ENCODE results near the gene PPP2R1B. TPM values are rescaled to one million over a fixed set of nuclear protein-coding genes. Genes with fewer than 3 reads are reported as not detected.
A peak's percentile ranks its signal among the peaks of the same experiment; 100 is the strongest.

Gene PPP2R1B
- polyA plus RNA-seq, 2 of the 4 experiments (the other 2 are of a cell fraction): 18.6 to 24.7 TPM

GRCh38 chr11:111797145-111797581 is 31.0 kb upstream of the PPP2R1B start:
- no peak for FAIRE-seq
- WGBS (ENCODE audit: missing lambda C conversion rate): 89% methylated on average over 2 of the region's 2 CpGs
- CTCF ChIA-PET: interaction anchor here (0.8 to 2.2 kb wide), 3 partner anchors 20 to 351 kb away, joined by 3 to 14 read pairs (median 4); no protein-coding TSS in a partner anchor

GRCh38 chr11:111796696-111797095 is 30.5 kb upstream of the PPP2R1B start:
- no peak for FAIRE-seq
- CTCF ChIA-PET: interaction anchor here (0.8 to 2.2 kb wide), 2 partner anchors 20 to 351 kb away, joined by 3 to 14 read pairs; no protein-coding TSS in a partner anchor
- WGBS (ENCODE audit: missing lambda C conversion rate): 85% methylated on average over 3 of the region's 3 CpGs

More at GRCh38 chr11:111797145-111797581, 31.0 kb upstream of the PPP2R1B start:
- TF ChIP-seq CEBPB (IDR thresholded peaks at IDR 0.05) (no peak), NFE2L2 (conservative IDR thresholded peaks at IDR 0.05; ENCODE audit: low read length) (no peak), MAX (IDR thresholded peaks at IDR 0.05) (no peak), HDAC2 (IDR thresholded peaks at IDR 0.05) (no peak), HOXB13 (CRISPR knock-in tag; IDR thresholded peaks at IDR 0.05; ENCODE audit: low read depth) (no peak), ESRRA (IDR thresholded peaks at IDR 0.05; ENCODE audit: borderline replicate concordance, low read length) (no peak)
- Histone ChIP-seq H3K9me3 (no peaks in the 10 kb centered on the region), H3K4me2 (no peak overlapping the region), H3K27ac (no peak overlapping the region), H3K4me3 (no peak overlapping the region), H3K4me1 (no peaks in the 10 kb centered on the region)
- ATAC-seq (no peak), DNase-seq (ENCODE audit: low read depth in 1 of 2, low spot score in 1 of 2) (peak in 1 of 2 experiments; percentile 10)
- POLR2A ChIA-PET: no interaction called here

GRCh38 chr11:111795334-111795985 is 29.3 kb upstream of the PPP2R1B start:
- no peak overlapping the region for H3K4me3 ChIP-seq
- H3K9me3 ChIP-seq: no peaks in the 10 kb centered on the region
- no peak for TF ChIP-seq KDM5A (IDR thresholded peaks at IDR 0.05)
- TF ChIP-seq CBX2 (IDR thresholded peaks at IDR 0.05; ENCODE audit: borderline replicate concordance, low read depth): no peak
- no peak for TF ChIP-seq RFX5 (IDR thresholded peaks at IDR 0.05)
- TF ChIP-seq MAFK (IDR thresholded peaks at IDR 0.05; ENCODE audit: partially characterized antibody): peak; percentile 99
- TF ChIP-seq REST (IDR thresholded peaks at IDR 0.05): no peak
- FAIRE-seq (no peak), ATAC-seq (no peak), DNase-seq (ENCODE audit: low read depth in 1 of 2, low spot score in 1 of 2) (no peak)
- ChIA-PET POLR2A (no interaction called here), CTCF (interaction anchor here (2.2 kb wide), 1 partner anchor 18 kb away, joined by 14 read pairs; no protein-coding TSS in a partner anchor)
- no peak overlapping the region for H3K4me2 ChIP-seq
- whole genome bisulfite sequencing (ENCODE audit: missing lambda C conversion rate): 83% methylated on average over 7 of the region's 7 CpGs
- H3K4me1 ChIP-seq: no peaks in the 10 kb centered on the region
- H3K27ac ChIP-seq: no peak overlapping the region

More at GRCh38 chr11:111796696-111797095, 30.5 kb upstream of the PPP2R1B start:
- ATAC-seq (no peak), DNase-seq (ENCODE audit: low read depth in 1 of 2, low spot score in 1 of 2) (no peak)
- H3K4me1 ChIP-seq: no peaks in the 10 kb centered on the region
- no peaks in the 10 kb centered on the region for H3K9me3 ChIP-seq
- no peak overlapping the region for H3K4me2 ChIP-seq
- no peak for TF ChIP-seq CTCF (IDR thresholded peaks at IDR 0.05)
- no peak for TF ChIP-seq NFE2L2 (conservative IDR thresholded peaks at IDR 0.05; ENCODE audit: low read length)
- no peak for TF ChIP-seq HOXA7 (CRISPR knock-in tag; IDR thresholded peaks at IDR 0.05)
- TF ChIP-seq PHF8 (IDR thresholded peaks at IDR 0.05; ENCODE audit: borderline replicate concordance, low read depth): no peak
- no peak for TF ChIP-seq CHD4 (IDR thresholded peaks at IDR 0.05; ENCODE audit: borderline replicate concordance)
- TF ChIP-seq MAFK (IDR thresholded peaks at IDR 0.05; ENCODE audit: partially characterized antibody): no peak
- no peak for TF ChIP-seq RFX5 (IDR thresholded peaks at IDR 0.05)
- TF ChIP-seq HOXB5 (CRISPR knock-in tag; IDR thresholded peaks at IDR 0.05): no peak
- TF ChIP-seq NPAS2 (CRISPR knock-in tag; IDR thresholded peaks at IDR 0.05; ENCODE audit: borderline replicate concordance): no peak
- TF ChIP-seq BHLHE40 (IDR thresholded peaks at IDR 0.05; ENCODE audit: low read depth, low read length): no peak
- TF ChIP-seq ZFP36 (IDR thresholded peaks at IDR 0.05; ENCODE audit: borderline replicate concordance, partially characterized antibody): no peak
- no peak for TF ChIP-seq CHD2 (IDR thresholded peaks at IDR 0.05; ENCODE audit: low read length, partially characterized antibody)
- no peak for TF ChIP-seq KDM1A (IDR thresholded peaks at IDR 0.05; ENCODE audit: low read depth)
- TF ChIP-seq HEYL (CRISPR knock-in tag; IDR thresholded peaks at IDR 0.05): no peak
- no peak for TF ChIP-seq EHF (CRISPR knock-in tag; IDR thresholded peaks at IDR 0.05)
- no peak for TF ChIP-seq GATA3 (IDR thresholded peaks at IDR 0.05; ENCODE audit: borderline replicate concordance)
- TF ChIP-seq POLR2AphosphoS2 (conservative IDR thresholded peaks at IDR 0.05; ENCODE audit: low read length): no peak
- TF ChIP-seq MYC (IDR thresholded peaks at IDR 0.05; ENCODE audit: borderline replicate concordance, low read length): no peak
- TF ChIP-seq CBX2 (IDR thresholded peaks at IDR 0.05; ENCODE audit: borderline replicate concordance, low read depth): no peak
- no peak overlapping the region for H3K4me3 ChIP-seq
- no peak overlapping the region for H3K27ac ChIP-seq
- POLR2A ChIA-PET: no interaction called here

Measured in A549 (cell line).